ENCODE measurements around the gene CNN2. TPM values are rescaled to one million over a fixed set of nuclear protein-coding genes. Genes with fewer than 3 reads are reported as not detected.

Gene CNN2
- polyA plus RNA-seq, 1 donor from 2014 or later, result 42.8 TPM

DNA sequence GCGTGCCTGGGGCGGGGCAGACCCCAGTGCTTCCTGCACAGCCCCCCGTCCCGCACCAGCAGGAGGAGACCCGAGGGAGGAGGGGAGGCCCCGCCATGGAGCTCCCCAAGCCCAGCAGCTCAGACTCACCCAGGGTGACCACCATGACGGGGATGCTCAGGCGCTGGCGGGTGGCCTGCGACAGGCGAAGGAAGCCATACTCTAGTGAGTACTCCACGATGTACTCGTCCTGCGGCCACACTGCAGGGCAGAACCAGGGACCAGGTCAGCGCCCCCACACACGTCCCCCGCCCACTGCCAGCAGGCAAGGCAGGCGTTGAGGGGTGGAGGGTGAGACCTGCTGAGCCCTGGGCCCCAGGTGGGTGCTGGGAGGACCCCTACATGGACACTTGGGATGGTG, 14.1 kb upstream of the CNN2 start:
- Histone ChIP-seq H3K9me2 (ENCODE audit: insufficient read depth, low read length) (no peaks in the 10 kb centered on the region), H3K27me3 (ENCODE audit: insufficient read depth, low read depth, low read length) (no peaks in the 10 kb centered on the region), H3K4me3 (ENCODE audit: low read length) (no peak overlapping the region), H3K27ac (ENCODE audit: low read length) (no peak overlapping the region), H3K9me3 (ENCODE audit: low read length) (no peaks in the 10 kb centered on the region), H4K20me1 (ENCODE audit: insufficient read depth) (peaks cover 3% of the 10 kb centered on the region), H2AFZ (ENCODE audit: low read depth, low read length) (no peak overlapping the region), H3F3A (ENCODE audit: insufficient read depth, low read length, poor library complexity, severe bottlenecking) (no peaks in the 10 kb centered on the region), H3K9ac (ENCODE audit: low read length) (no peak overlapping the region), H3K79me2 (replicated peaks; ENCODE audit: insufficient read depth, low read length) (peaks cover 9% of the 10 kb centered on the region), H3K36me3 (ENCODE audit: insufficient read depth, low read length) (no peaks in the 10 kb centered on the region), H3K4me2 (ENCODE audit: low read length) (no peak overlapping the region)
- TF ChIP-seq REST (IDR thresholded peaks at IDR 0.05; ENCODE audit: borderline replicate concordance), result no peak
- TF ChIP-seq TAF1 (IDR thresholded peaks at IDR 0.05; ENCODE audit: low read depth), result no peak
- no peak for TF ChIP-seq MXI1 (conservative IDR thresholded peaks at IDR 0.05; ENCODE audit: poor library complexity, severe bottlenecking)
- no peak for TF ChIP-seq RAD21 (conservative IDR thresholded peaks at IDR 0.05)
- TF ChIP-seq SMC3 (conservative IDR thresholded peaks at IDR 0.05; ENCODE audit: poor library complexity), result no peak

- no peak overlapping the region for H3K4me3 ChIP-seq (ENCODE audit: low read length)
- H3K9ac ChIP-seq (ENCODE audit: low read length), result no peak overlapping the region
- H3K4me2 ChIP-seq (ENCODE audit: low read length), result no peak overlapping the region
- H3F3A ChIP-seq (ENCODE audit: insufficient read depth, low read length, poor library complexity, severe bottlenecking), result no peaks in the 10 kb centered on the region
- H3K9me2 ChIP-seq (ENCODE audit: insufficient read depth, low read length), result no peaks in the 10 kb centered on the region
- TF ChIP-seq MXI1 (conservative IDR thresholded peaks at IDR 0.05; ENCODE audit: poor library complexity, severe bottlenecking) (no peak), RAD21 (conservative IDR thresholded peaks at IDR 0.05) (no peak), REST (IDR thresholded peaks at IDR 0.05; ENCODE audit: borderline replicate concordance) (no peak), EP300 (conservative IDR thresholded peaks at IDR 0.05; ENCODE audit: poor library complexity, severe bottlenecking) (no peak), TAF1 (IDR thresholded peaks at IDR 0.05; ENCODE audit: low read depth) (no peak), SMC3 (conservative IDR thresholded peaks at IDR 0.05; ENCODE audit: poor library complexity) (no peak), POLR2AphosphoS5 (IDR thresholded peaks at IDR 0.05) (no peak), EZH2 (IDR thresholded peaks at IDR 0.05; ENCODE audit: borderline replicate concordance, insufficient read depth, low read length, poor library complexity, severe bottlenecking) (no peak)
- TF ChIP-seq, protein P1, sequence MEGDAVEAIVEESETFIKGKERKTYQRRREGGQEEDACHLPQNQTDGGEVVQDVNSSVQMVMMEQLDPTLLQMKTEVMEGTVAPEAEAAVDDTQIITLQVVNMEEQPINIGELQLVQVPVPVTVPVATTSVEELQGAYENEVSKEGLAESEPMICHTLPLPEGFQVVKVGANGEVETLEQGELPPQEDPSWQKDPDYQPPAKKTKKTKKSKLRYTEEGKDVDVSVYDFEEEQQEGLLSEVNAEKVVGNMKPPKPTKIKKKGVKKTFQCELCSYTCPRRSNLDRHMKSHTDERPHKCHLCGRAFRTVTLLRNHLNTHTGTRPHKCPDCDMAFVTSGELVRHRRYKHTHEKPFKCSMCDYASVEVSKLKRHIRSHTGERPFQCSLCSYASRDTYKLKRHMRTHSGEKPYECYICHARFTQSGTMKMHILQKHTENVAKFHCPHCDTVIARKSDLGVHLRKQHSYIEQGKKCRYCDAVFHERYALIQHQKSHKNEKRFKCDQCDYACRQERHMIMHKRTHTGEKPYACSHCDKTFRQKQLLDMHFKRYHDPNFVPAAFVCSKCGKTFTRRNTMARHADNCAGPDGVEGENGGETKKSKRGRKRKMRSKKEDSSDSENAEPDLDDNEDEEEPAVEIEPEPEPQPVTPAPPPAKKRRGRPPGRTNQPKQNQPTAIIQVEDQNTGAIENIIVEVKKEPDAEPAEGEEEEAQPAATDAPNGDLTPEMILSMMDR (IDR thresholded peaks at IDR 0.05; ENCODE audit: poor library complexity, severe bottlenecking), result no peak
- no peak overlapping the region for H2AFZ ChIP-seq (ENCODE audit: low read depth, low read length)
- H3K36me3 ChIP-seq (ENCODE audit: insufficient read depth, low read length), result no peaks in the 10 kb centered on the region
- peaks cover 17% of the 10 kb centered on the region for H3K79me2 ChIP-seq (replicated peaks; ENCODE audit: insufficient read depth, low read length)
- H4K20me1 ChIP-seq (ENCODE audit: insufficient read depth), result peaks cover 11% of the 10 kb centered on the region
- H3K9me3 ChIP-seq (ENCODE audit: low read length), result no peaks in the 10 kb centered on the region
- no peak overlapping the region for H3K27ac ChIP-seq (ENCODE audit: low read length)
- no peaks in the 10 kb centered on the region for H3K27me3 ChIP-seq (ENCODE audit: insufficient read depth, low read depth, low read length)
Observed at GRCh38 chr19:1013218-1013617, 13.2 kb upstream of the CNN2 start.

All from neural cell (in vitro differentiated cells).